Gastroesophageal sphincter (tissue), 3 donors: ENCODE data around the gene BCKDHA.

Source experiments
- CTCF ChIP-seq, 4 experiments: fragments of 200-600 bp in 2 of 4; fragments of 450-650 bp in 2 of 4; sonication (generic) in 1 of 4; IDR thresholded peaks; one replicate each; pipeline ENCODE4 v1.5.1; 2017 to 2019; ENCODE audit warnings: antibody characterized with exemption in 4 of 4, mild to moderate bottlenecking in 2 of 4, moderate library complexity in 2 of 4
- EP300 ChIP-seq: sonication (generic); formaldehyde crosslinking; IDR thresholded peaks from one replicate; pipeline ENCODE4 v1.6.1; 2017; ENCODE audit warnings: antibody characterized with exemption, mild to moderate bottlenecking
- POLR2A ChIP-seq, 2 donors: fragments of 450-650 bp; IDR thresholded peaks; one replicate each; pipeline ENCODE4 v1.6.1; 2017; ENCODE audit warnings: antibody characterized with exemption in 2 of 2, mild to moderate bottlenecking in 2 of 2, moderate library complexity in 1 of 2
- POLR2AphosphoS5 ChIP-seq: sonication (generic); formaldehyde crosslinking; IDR thresholded peaks from one replicate; pipeline ENCODE4 v1.6.1; 2017; ENCODE audit warnings: antibody characterized with exemption

GRCh38 chr19:41398598-41398997, 980 bp downstream of the BCKDHA start:
- TF ChIP-seq CTCF (IDR thresholded peaks at IDR 0.05) (no peak), POLR2A (IDR thresholded peaks at IDR 0.05) (no peak), POLR2AphosphoS5 (no peak), EP300 (no peak)
